ENCODE measurements around the gene PDE1C.

PDE1C gene

DNA sequence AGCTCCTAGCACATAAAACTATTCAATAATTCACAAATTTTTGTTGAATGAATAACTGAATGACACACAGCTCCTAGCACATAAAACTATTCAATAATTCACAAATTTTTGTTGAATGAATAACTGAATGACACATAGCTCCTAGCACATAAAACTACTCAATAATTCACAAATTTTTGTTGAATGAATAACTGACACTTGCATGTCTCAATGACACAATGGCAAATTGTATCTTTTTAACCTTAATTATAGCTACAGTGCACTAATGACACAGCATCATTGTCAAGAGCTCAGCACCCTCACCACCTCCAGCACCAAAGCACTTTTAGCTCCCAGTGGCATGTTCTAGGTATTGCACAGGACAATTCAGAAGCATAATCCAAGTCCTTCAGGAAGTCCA is 131.6 kb downstream of the PDE1C start:
- H4K91ac ChIP-seq (ENCODE audit: low read length) = no peak overlapping the region
- no peaks in the 10 kb centered on the region for H3K9me3 ChIP-seq (ENCODE audit: control insufficient read depth, low read length)
- H3K9ac ChIP-seq (ENCODE audit: low read length) = no peak overlapping the region
- no peak overlapping the region for H2AFZ ChIP-seq (ENCODE audit: low read depth, low read length)
- no peak overlapping the region for H3K4me2 ChIP-seq (ENCODE audit: low read length, poor library complexity, severe bottlenecking)
- H2AK5ac ChIP-seq (ENCODE audit: low read length, severe bottlenecking) = no peak overlapping the region
- H3K27me3 ChIP-seq (ENCODE audit: control insufficient read depth in 1 of 2, insufficient read depth in 1 of 2, low read length in 2 of 2) = no peaks in the 10 kb centered on the region
- no peak overlapping the region for H2BK15ac ChIP-seq (ENCODE audit: low read depth, poor library complexity, severe bottlenecking)
- peaks cover 10% of the 10 kb centered on the region for H3K79me1 ChIP-seq (replicated peaks; ENCODE audit: low read length, poor library complexity, severe bottlenecking)
- H3K36me3 ChIP-seq (ENCODE audit: control insufficient read depth in 1 of 2, insufficient read depth in 2 of 2, low read depth in 1 of 2, low read length in 2 of 2) = no peaks in the 10 kb centered on the region
- H3K27ac ChIP-seq (ENCODE audit: low read length, poor library complexity, severe bottlenecking) = peak overlapping the region; percentile 62
- H3K18ac ChIP-seq (ENCODE audit: low read depth in 1 of 2, low read length in 2 of 2) = no peak overlapping the region
- no peak overlapping the region for H2BK12ac ChIP-seq (ENCODE audit: low read length in 2 of 2)
- H3K14ac ChIP-seq (ENCODE audit: low read length in 2 of 2) = no peak overlapping the region
- no peak overlapping the region for H4K8ac ChIP-seq (ENCODE audit: low read length)
- no peak overlapping the region for H3K23ac ChIP-seq (ENCODE audit: low read length in 2 of 2)
- H2BK120ac ChIP-seq (ENCODE audit: low read depth, low read length) = no peak overlapping the region
- H2BK5ac ChIP-seq (ENCODE audit: low read depth, low read length, poor library complexity, severe bottlenecking) = no peak overlapping the region
- no peak overlapping the region for H3K4ac ChIP-seq (ENCODE audit: low read depth in 1 of 2, low read length in 2 of 2)
- H3K4me3 ChIP-seq (ENCODE audit: insufficient read depth in 1 of 2, low read depth in 1 of 2, low read length in 2 of 2) = no peak overlapping the region
- H3K4me1 ChIP-seq (ENCODE audit: control insufficient read depth, insufficient read depth, low read depth, low read length) = peaks cover 5% of the 10 kb centered on the region
- no peak for DNase-seq

DNA sequence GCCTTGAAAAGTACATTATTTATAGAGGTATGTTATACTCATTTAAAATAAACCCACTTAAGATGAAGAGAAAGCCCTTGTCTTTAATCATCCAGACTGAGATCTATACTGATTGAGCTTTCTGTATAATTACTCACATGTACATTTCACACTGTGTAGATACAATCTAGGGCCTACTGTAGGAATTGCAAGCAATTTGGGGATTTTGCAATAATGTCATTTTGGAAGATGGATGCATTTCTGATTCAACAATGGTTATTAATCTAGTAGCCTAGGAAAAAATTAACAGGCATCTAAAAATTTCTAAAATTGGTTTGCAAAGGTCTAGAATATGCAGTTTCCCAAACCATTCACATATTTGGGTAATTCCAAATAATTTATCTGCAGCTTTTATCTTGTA is 132.2 kb downstream of the PDE1C start:
- no peak overlapping the region for H3K4ac ChIP-seq (ENCODE audit: low read depth in 1 of 2, low read length in 2 of 2)
- H3K18ac ChIP-seq (ENCODE audit: low read depth in 1 of 2, low read length in 2 of 2) = no peak overlapping the region
- H3K79me1 ChIP-seq (replicated peaks; ENCODE audit: low read length, poor library complexity, severe bottlenecking) = peaks cover 10% of the 10 kb centered on the region
- no peak overlapping the region for H4K91ac ChIP-seq (ENCODE audit: low read length)
- H3K36me3 ChIP-seq (ENCODE audit: control insufficient read depth in 1 of 2, insufficient read depth in 2 of 2, low read depth in 1 of 2, low read length in 2 of 2) = no peaks in the 10 kb centered on the region
- no peak overlapping the region for H2BK15ac ChIP-seq (ENCODE audit: low read depth, poor library complexity, severe bottlenecking)
- no peaks in the 10 kb centered on the region for H3K9me3 ChIP-seq (ENCODE audit: control insufficient read depth, low read length)
- H2BK5ac ChIP-seq (ENCODE audit: low read depth, low read length, poor library complexity, severe bottlenecking) = no peak overlapping the region
- no peak for DNase-seq
- H2BK12ac ChIP-seq (ENCODE audit: low read length in 2 of 2) = no peak overlapping the region
- no peaks in the 10 kb centered on the region for H3K27me3 ChIP-seq (ENCODE audit: control insufficient read depth in 1 of 2, insufficient read depth in 1 of 2, low read length in 2 of 2)
- H3K27ac ChIP-seq (ENCODE audit: low read length, poor library complexity, severe bottlenecking) = peak overlapping the region; percentile 39
- H2AK5ac ChIP-seq (ENCODE audit: low read length, severe bottlenecking) = no peak overlapping the region
- no peak overlapping the region for H3K23ac ChIP-seq (ENCODE audit: low read length in 2 of 2)
- no peak overlapping the region for H3K9ac ChIP-seq (ENCODE audit: low read length)
- no peak overlapping the region for H4K8ac ChIP-seq (ENCODE audit: low read length)
- H2BK120ac ChIP-seq (ENCODE audit: low read depth, low read length) = no peak overlapping the region
- no peak overlapping the region for H2AFZ ChIP-seq (ENCODE audit: low read depth, low read length)
- no peak overlapping the region for H3K4me2 ChIP-seq (ENCODE audit: low read length, poor library complexity, severe bottlenecking)
- peaks cover 5% of the 10 kb centered on the region for H3K4me1 ChIP-seq (ENCODE audit: control insufficient read depth, insufficient read depth, low read depth, low read length)
- no peak overlapping the region for H3K14ac ChIP-seq (ENCODE audit: low read length in 2 of 2)
- H3K4me3 ChIP-seq (ENCODE audit: insufficient read depth in 1 of 2, low read depth in 1 of 2, low read length in 2 of 2) = no peak overlapping the region

DNA sequence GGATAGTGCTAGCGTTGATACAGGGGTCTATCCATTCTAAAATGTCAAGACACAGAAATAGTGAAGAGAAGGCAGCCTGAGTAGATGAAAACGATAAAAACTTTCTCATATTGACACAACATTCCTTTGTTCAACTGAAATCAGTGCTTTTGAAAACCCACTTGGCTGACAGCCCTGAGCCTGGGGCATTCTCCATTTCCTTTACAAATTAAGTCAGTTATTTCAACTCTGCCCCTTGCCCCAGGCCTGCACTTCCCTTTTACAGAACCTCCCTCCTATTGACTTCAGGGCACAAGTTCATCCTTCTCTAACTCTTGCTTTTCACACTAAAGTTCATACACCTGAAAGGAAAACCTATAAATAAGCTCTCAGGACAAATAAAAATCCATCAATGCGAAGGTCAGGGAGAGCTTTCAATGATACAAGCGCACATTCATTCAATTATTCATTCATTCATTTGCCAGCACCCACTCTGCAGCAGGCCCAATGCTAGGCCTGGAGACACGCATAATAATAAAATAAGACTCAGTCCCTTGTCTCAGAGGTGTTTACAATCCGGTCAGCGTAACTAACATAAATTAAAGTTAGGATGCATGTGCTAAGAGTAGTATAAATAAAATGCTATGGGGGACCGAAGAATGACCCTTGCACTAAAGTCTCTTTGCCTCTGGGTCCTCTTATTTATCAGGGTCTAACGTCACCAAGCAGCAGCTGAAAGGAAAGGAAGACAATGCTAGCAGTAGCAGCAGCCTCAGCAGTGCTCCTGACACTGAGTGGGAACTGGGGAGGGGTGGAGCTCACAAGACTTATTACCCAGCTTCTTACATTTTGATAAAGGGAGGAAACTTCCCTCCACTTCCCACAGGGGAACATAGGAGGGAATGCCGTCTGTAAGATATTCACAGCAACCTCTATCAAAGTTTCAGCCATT is 134.8 kb downstream of the PDE1C start:
- Histone ChIP-seq H3K27me3 (ENCODE audit: control insufficient read depth in 1 of 2, insufficient read depth in 1 of 2, low read length in 2 of 2) (no peaks in the 10 kb centered on the region), H3K9me3 (ENCODE audit: control insufficient read depth, low read length) (no peaks in the 10 kb centered on the region), H3K9ac (ENCODE audit: low read length) (no peak overlapping the region), H4K8ac (ENCODE audit: low read length) (no peak overlapping the region), H2BK5ac (ENCODE audit: low read depth, low read length, poor library complexity, severe bottlenecking) (no peak overlapping the region), H2BK15ac (ENCODE audit: low read depth, poor library complexity, severe bottlenecking) (no peak overlapping the region), H2BK120ac (ENCODE audit: low read depth, low read length) (no peak overlapping the region), H2AFZ (ENCODE audit: low read depth, low read length) (no peak overlapping the region), H3K36me3 (ENCODE audit: control insufficient read depth in 1 of 2, insufficient read depth in 2 of 2, low read depth in 1 of 2, low read length in 2 of 2) (no peaks in the 10 kb centered on the region), H3K4ac (ENCODE audit: low read depth in 1 of 2, low read length in 2 of 2) (no peak overlapping the region), H2BK12ac (ENCODE audit: low read length in 2 of 2) (peak overlapping the region in 1 of 2 experiments; percentile 6), H3K23ac (ENCODE audit: low read length in 2 of 2) (no peak overlapping the region), H3K27ac (ENCODE audit: low read length, poor library complexity, severe bottlenecking) (peak overlapping the region; percentile 61), H4K91ac (ENCODE audit: low read length) (no peak overlapping the region), H3K18ac (ENCODE audit: low read depth in 1 of 2, low read length in 2 of 2) (no peak overlapping the region), H3K4me3 (ENCODE audit: insufficient read depth in 1 of 2, low read depth in 1 of 2, low read length in 2 of 2) (no peak overlapping the region), H3K4me1 (ENCODE audit: control insufficient read depth, insufficient read depth, low read depth, low read length) (peaks cover 2% of the 10 kb centered on the region), H3K4me2 (ENCODE audit: low read length, poor library complexity, severe bottlenecking) (no peak overlapping the region), H3K14ac (ENCODE audit: low read length in 2 of 2) (no peak overlapping the region), H2AK5ac (ENCODE audit: low read length, severe bottlenecking) (peak overlapping the region; percentile 39), H3K79me1 (replicated peaks; ENCODE audit: low read length, poor library complexity, severe bottlenecking) (peaks cover 10% of the 10 kb centered on the region)
- DNase-seq = no peak
- WGBS = 90% methylated on average over 10 of the region's 10 CpGs

DNA sequence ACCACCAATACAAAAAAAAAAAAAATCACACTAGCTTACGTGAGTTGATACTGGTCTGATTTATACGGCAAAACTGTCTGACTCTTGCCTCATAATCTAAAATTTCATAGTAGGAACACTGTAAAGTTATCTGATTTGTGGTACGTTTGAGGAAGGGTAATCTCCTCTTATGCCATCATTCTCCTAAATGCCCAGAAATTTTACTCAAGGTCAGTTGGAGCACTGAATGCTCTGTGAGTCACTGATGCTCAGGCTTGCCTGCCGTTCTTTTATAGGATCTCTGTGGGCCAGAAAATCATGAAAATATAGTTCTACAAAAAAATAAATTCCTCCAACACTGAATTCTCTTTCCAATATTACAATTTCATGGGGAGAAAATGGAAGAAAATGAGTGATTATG is 135.7 kb downstream of the PDE1C start:
- no peak overlapping the region for H3K4ac ChIP-seq (ENCODE audit: low read depth in 1 of 2, low read length in 2 of 2)
- H3K4me3 ChIP-seq (ENCODE audit: insufficient read depth in 1 of 2, low read depth in 1 of 2, low read length in 2 of 2) = no peak overlapping the region
- H2BK120ac ChIP-seq (ENCODE audit: low read depth, low read length) = no peak overlapping the region
- peaks cover 8% of the 10 kb centered on the region for H3K79me1 ChIP-seq (replicated peaks; ENCODE audit: low read length, poor library complexity, severe bottlenecking)
- H2BK15ac ChIP-seq (ENCODE audit: low read depth, poor library complexity, severe bottlenecking) = no peak overlapping the region
- no peak overlapping the region for H3K9ac ChIP-seq (ENCODE audit: low read length)
- no peak overlapping the region for H2BK5ac ChIP-seq (ENCODE audit: low read depth, low read length, poor library complexity, severe bottlenecking)
- no CpG with 5 or more reads among the region's 4 CpGs for WGBS
- H2AFZ ChIP-seq (ENCODE audit: low read depth, low read length) = no peak overlapping the region
- H3K4me1 ChIP-seq (ENCODE audit: control insufficient read depth, insufficient read depth, low read depth, low read length) = peaks cover 2% of the 10 kb centered on the region
- H3K4me2 ChIP-seq (ENCODE audit: low read length, poor library complexity, severe bottlenecking) = no peak overlapping the region
- H3K36me3 ChIP-seq (ENCODE audit: control insufficient read depth in 1 of 2, insufficient read depth in 2 of 2, low read depth in 1 of 2, low read length in 2 of 2) = no peaks in the 10 kb centered on the region
- H2BK12ac ChIP-seq (ENCODE audit: low read length in 2 of 2) = no peak overlapping the region
- no peak overlapping the region for H3K14ac ChIP-seq (ENCODE audit: low read length in 2 of 2)
- H3K9me3 ChIP-seq (ENCODE audit: control insufficient read depth, low read length) = no peaks in the 10 kb centered on the region
- no peak overlapping the region for H3K23ac ChIP-seq (ENCODE audit: low read length in 2 of 2)
- H3K27me3 ChIP-seq (ENCODE audit: control insufficient read depth in 1 of 2, insufficient read depth in 1 of 2, low read length in 2 of 2) = no peaks in the 10 kb centered on the region
- H3K27ac ChIP-seq (ENCODE audit: low read length, poor library complexity, severe bottlenecking) = no peak overlapping the region
- H4K91ac ChIP-seq (ENCODE audit: low read length) = no peak overlapping the region
- H4K8ac ChIP-seq (ENCODE audit: low read length) = no peak overlapping the region
- DNase-seq = no peak
- H3K18ac ChIP-seq (ENCODE audit: low read depth in 1 of 2, low read length in 2 of 2) = no peak overlapping the region
- H2AK5ac ChIP-seq (ENCODE audit: low read length, severe bottlenecking) = no peak overlapping the region

All from mesenchymal stem cell (in vitro differentiated cells and primary cell).